ENCODE measurements around the gene TEX13D.

TEX13D gene

DNA sequence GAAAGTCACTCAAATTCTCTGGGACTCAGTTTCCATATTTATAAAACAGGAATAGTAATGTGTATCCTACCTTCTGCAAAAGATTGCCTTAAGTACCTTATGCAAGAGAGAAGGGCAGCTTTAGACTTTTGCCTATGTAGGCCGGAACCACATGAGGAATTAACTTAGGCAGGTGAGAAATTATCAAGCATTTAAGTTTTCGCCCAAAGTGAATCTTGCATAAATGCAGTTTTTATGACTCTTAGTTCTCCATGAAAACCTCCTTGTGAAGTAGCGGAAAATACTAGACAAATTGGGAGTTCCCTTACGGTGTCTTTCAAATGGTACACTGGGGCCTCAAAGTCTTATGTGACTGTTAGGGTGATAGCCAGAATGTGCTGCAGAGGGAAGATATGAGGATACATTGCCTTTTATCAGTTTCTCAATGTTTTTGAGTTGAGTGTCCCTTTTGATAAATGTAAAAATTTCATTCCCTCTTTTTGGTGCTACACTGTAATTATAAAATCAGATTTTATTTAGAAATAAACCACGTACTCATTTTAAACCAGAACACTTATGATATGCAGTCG, 16.5 kb downstream of the TEX13D start:
- no peak for TF ChIP-seq SPI1 (IDR thresholded peaks at IDR 0.05; ENCODE audit: borderline replicate concordance, low read depth)
- TF ChIP-seq, protein P1, sequence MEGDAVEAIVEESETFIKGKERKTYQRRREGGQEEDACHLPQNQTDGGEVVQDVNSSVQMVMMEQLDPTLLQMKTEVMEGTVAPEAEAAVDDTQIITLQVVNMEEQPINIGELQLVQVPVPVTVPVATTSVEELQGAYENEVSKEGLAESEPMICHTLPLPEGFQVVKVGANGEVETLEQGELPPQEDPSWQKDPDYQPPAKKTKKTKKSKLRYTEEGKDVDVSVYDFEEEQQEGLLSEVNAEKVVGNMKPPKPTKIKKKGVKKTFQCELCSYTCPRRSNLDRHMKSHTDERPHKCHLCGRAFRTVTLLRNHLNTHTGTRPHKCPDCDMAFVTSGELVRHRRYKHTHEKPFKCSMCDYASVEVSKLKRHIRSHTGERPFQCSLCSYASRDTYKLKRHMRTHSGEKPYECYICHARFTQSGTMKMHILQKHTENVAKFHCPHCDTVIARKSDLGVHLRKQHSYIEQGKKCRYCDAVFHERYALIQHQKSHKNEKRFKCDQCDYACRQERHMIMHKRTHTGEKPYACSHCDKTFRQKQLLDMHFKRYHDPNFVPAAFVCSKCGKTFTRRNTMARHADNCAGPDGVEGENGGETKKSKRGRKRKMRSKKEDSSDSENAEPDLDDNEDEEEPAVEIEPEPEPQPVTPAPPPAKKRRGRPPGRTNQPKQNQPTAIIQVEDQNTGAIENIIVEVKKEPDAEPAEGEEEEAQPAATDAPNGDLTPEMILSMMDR (IDR thresholded peaks at IDR 0.05; ENCODE audit: insufficient read depth, low read length) = no peak
- TF ChIP-seq, protein P2, sequence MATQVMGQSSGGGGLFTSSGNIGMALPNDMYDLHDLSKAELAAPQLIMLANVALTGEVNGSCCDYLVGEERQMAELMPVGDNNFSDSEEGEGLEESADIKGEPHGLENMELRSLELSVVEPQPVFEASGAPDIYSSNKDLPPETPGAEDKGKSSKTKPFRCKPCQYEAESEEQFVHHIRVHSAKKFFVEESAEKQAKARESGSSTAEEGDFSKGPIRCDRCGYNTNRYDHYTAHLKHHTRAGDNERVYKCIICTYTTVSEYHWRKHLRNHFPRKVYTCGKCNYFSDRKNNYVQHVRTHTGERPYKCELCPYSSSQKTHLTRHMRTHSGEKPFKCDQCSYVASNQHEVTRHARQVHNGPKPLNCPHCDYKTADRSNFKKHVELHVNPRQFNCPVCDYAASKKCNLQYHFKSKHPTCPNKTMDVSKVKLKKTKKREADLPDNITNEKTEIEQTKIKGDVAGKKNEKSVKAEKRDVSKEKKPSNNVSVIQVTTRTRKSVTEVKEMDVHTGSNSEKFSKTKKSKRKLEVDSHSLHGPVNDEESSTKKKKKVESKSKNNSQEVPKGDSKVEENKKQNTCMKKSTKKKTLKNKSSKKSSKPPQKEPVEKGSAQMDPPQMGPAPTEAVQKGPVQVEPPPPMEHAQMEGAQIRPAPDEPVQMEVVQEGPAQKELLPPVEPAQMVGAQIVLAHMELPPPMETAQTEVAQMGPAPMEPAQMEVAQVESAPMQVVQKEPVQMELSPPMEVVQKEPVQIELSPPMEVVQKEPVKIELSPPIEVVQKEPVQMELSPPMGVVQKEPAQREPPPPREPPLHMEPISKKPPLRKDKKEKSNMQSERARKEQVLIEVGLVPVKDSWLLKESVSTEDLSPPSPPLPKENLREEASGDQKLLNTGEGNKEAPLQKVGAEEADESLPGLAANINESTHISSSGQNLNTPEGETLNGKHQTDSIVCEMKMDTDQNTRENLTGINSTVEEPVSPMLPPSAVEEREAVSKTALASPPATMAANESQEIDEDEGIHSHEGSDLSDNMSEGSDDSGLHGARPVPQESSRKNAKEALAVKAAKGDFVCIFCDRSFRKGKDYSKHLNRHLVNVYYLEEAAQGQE (IDR thresholded peaks at IDR 0.05; ENCODE audit: insufficient replicate concordance, low read depth) = no peak
- TF ChIP-seq GABPA (IDR thresholded peaks at IDR 0.05; ENCODE audit: low read depth) = no peak
- TF ChIP-seq POLR2AphosphoS5 (IDR thresholded peaks at IDR 0.05; ENCODE audit: low read depth) = no peak
- Histone ChIP-seq H3K27ac (replicated peaks) (no peak overlapping the region), H3K4me3 (replicated peaks; ENCODE audit: insufficient read depth, low read length) (no peak overlapping the region), H3K27me3 (ENCODE audit: insufficient read depth, poor library complexity, severe bottlenecking) (no peaks in the 10 kb centered on the region)
- no peak for DNase-seq (ENCODE audit: low read depth in 1 of 2, low spot score in 1 of 2)

DNA sequence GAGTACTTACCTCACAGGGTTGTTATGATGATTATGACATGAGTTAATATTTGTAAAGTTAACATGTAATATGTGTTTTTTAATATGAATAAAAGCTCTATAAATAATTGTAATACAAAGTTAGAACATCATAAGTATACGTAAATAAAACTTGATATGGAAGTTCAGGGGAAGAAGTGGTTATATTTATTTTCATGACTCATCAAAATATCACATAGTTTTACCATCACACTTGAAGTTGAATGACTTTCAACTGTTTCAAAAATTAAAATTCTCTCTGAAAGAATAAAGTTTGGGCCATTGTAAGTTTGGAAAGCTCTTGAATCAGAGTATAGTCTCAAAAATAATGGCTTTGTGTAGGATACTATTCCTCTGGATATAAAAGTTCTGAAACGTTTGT, 22.2 kb downstream of the TEX13D start:
- H3K4me3 ChIP-seq (replicated peaks; ENCODE audit: insufficient read depth, low read length) = no peak overlapping the region
- TF ChIP-seq, protein P1 (IDR thresholded peaks at IDR 0.05; ENCODE audit: insufficient read depth, low read length) = no peak
- TF ChIP-seq POLR2AphosphoS5 (IDR thresholded peaks at IDR 0.05; ENCODE audit: low read depth) (no peak), SPI1 (IDR thresholded peaks at IDR 0.05; ENCODE audit: borderline replicate concordance, low read depth) (no peak), GABPA (IDR thresholded peaks at IDR 0.05; ENCODE audit: low read depth) (no peak)
- TF ChIP-seq, protein P2 (IDR thresholded peaks at IDR 0.05; ENCODE audit: insufficient replicate concordance, low read depth) = no peak
- H3K27me3 ChIP-seq (ENCODE audit: insufficient read depth, poor library complexity, severe bottlenecking) = no peaks in the 10 kb centered on the region
- no peak for DNase-seq (ENCODE audit: low read depth in 1 of 2, low spot score in 1 of 2)
- H3K27ac ChIP-seq (replicated peaks) = no peak overlapping the region

GRCh38 chrX:124358800-124359383, 26.4 kb downstream of the TEX13D start:
- no peak for DNase-seq (ENCODE audit: low read depth in 1 of 2, low spot score in 1 of 2)
- H3K27me3 ChIP-seq (ENCODE audit: insufficient read depth, poor library complexity, severe bottlenecking) = no peaks in the 10 kb centered on the region
- H3K27ac ChIP-seq (replicated peaks) = no peak overlapping the region
- H3K4me3 ChIP-seq (replicated peaks; ENCODE audit: insufficient read depth, low read length) = no peak overlapping the region
- no peak for TF ChIP-seq SPI1 (IDR thresholded peaks at IDR 0.05; ENCODE audit: borderline replicate concordance, low read depth)
- TF ChIP-seq, protein P1 (IDR thresholded peaks at IDR 0.05; ENCODE audit: insufficient read depth, low read length) = no peak
- TF ChIP-seq, protein P2 (IDR thresholded peaks at IDR 0.05; ENCODE audit: insufficient replicate concordance, low read depth) = no peak
- TF ChIP-seq GABPA (IDR thresholded peaks at IDR 0.05; ENCODE audit: low read depth) = no peak
- TF ChIP-seq POLR2AphosphoS5 (IDR thresholded peaks at IDR 0.05; ENCODE audit: low read depth) = no peak
